Colonic mucosa (tissue), 4 donors: ENCODE measurements around the gene MPHOSPH10. TPM values are rescaled to one million over a fixed set of nuclear protein-coding genes. Genes with fewer than 3 reads are reported as not detected.

Source experiments
- DNase-seq: peaks from one replicate; pipeline ENCODE4 v3.0.0-alpha.2; 2020
- H3K27ac ChIP-seq: fragments of 200-600 bp; one replicate; pipeline ENCODE4 v1.8.0; 2021
- H3K27me3 ChIP-seq: fragments of 200-600 bp; one replicate; pipeline ENCODE4 v1.8.0; 2021
- H3K36me3 ChIP-seq: fragments of 200-600 bp; one replicate; pipeline ENCODE4 v1.8.0; 2021
- H3K4me1 ChIP-seq: fragments of 200-600 bp; one replicate; pipeline ENCODE4 v1.8.0; 2021; ENCODE audit warnings: mild to moderate bottlenecking
- H3K4me3 ChIP-seq: fragments of 200-600 bp; one replicate; pipeline ENCODE4 v1.8.0; 2021
- H3K9ac ChIP-seq, 2 donors: one replicate each; pipeline ENCODE4 v1.7.0; 2013; ENCODE audit warnings: control low read depth in 2 of 2, low read depth in 2 of 2, low read length in 2 of 2
- H3K9me3 ChIP-seq: fragments of 200-600 bp; one replicate; pipeline ENCODE4 v1.8.0; 2021
- intact Hi-C: fragments of 100-400 bp; cut with DNase I; formaldehyde crosslinking; loops from one replicate; pipeline ENCODE4 v1.14.1; 2022
- total RNA-seq, 2 donors: library from RNA; stranded (reverse); fragmentation: NEBNext Ultra II Directional in 1 of 2; extraction: Animal tissue kit (Norgen Biotek cat#: 25700) in 1 of 2; gene quantifications; one replicate each; pipeline ENCODE4 v1.2.1, GENCODE V29; 2021
- TF ChIP-seq, protein P1 (sequence below): fragments of 200-600 bp; IDR thresholded peaks from one replicate; pipeline ENCODE4 v1.8.0; 2022; ENCODE audit warnings: antibody characterized with exemption, mild to moderate bottlenecking
- donor health status: healthy.
- donor health status: DM: no; HTN: no; CAD: no.
- donor health status: DM: no; HTN: no; CAD: no.

MPHOSPH10 gene
- total RNA-seq, 2 donors from 2014 or later, result 18.7 to 26.4 TPM

DNA sequence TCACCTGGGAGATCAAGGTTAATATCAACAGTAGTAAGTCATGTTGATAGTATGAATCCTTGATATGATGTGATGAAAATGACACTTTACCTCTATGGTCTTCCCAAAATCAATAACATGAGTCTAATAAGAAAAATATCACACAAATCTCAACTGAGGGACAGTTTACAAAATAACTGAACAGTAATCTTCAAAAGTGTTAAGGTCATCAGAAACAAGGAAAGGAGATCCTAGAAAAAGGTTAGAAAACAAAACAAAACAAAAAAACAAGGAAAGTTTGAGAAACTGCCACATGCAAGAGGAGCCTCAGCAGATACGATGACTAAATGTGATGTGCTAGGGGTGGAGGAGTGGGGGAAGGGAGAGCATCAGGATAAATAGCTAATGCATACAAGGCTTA lies 16.6 kb upstream of the MPHOSPH10 start:
- Histone ChIP-seq H3K27ac (no peak overlapping the region), H3K9ac (no peak overlapping the region), H3K9me3 (no peaks in the 10 kb centered on the region), H3K4me3 (no peak overlapping the region), H3K4me1 (no peaks in the 10 kb centered on the region), H3K27me3 (no peaks in the 10 kb centered on the region), H3K36me3 (no peaks in the 10 kb centered on the region)
- intact Hi-C loops, result no loop called here
- TF ChIP-seq, protein P1, sequence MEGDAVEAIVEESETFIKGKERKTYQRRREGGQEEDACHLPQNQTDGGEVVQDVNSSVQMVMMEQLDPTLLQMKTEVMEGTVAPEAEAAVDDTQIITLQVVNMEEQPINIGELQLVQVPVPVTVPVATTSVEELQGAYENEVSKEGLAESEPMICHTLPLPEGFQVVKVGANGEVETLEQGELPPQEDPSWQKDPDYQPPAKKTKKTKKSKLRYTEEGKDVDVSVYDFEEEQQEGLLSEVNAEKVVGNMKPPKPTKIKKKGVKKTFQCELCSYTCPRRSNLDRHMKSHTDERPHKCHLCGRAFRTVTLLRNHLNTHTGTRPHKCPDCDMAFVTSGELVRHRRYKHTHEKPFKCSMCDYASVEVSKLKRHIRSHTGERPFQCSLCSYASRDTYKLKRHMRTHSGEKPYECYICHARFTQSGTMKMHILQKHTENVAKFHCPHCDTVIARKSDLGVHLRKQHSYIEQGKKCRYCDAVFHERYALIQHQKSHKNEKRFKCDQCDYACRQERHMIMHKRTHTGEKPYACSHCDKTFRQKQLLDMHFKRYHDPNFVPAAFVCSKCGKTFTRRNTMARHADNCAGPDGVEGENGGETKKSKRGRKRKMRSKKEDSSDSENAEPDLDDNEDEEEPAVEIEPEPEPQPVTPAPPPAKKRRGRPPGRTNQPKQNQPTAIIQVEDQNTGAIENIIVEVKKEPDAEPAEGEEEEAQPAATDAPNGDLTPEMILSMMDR, result no peak
- no peak for DNase-seq

DNA sequence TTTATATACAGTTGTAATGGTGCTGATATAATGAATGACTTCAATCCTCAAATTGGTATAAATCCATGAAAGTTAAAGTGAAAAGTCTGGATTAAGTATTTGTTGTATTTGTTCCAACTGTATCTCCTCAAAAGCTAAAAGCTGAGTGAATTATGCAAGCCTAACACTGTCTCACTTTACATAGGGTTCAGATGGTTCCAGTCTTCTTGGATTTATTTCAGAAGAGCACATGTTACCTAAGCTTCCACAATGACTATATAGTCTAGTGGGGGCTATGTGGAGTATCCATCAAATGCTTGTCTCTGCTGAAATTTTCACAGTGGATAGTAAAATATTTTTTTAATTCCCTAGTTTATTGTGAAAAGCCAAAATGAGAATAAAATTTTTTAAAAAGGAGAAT lies 13.4 kb upstream of the MPHOSPH10 start:
- Histone ChIP-seq H3K27me3 (no peaks in the 10 kb centered on the region), H3K9me3 (no peaks in the 10 kb centered on the region), H3K9ac (no peak overlapping the region), H3K36me3 (no peaks in the 10 kb centered on the region), H3K4me1 (no peaks in the 10 kb centered on the region), H3K4me3 (no peak overlapping the region), H3K27ac (no peak overlapping the region)
- no peak for DNase-seq
- TF ChIP-seq, protein P1, result no peak
- intact Hi-C loops, result no loop called here

DNA sequence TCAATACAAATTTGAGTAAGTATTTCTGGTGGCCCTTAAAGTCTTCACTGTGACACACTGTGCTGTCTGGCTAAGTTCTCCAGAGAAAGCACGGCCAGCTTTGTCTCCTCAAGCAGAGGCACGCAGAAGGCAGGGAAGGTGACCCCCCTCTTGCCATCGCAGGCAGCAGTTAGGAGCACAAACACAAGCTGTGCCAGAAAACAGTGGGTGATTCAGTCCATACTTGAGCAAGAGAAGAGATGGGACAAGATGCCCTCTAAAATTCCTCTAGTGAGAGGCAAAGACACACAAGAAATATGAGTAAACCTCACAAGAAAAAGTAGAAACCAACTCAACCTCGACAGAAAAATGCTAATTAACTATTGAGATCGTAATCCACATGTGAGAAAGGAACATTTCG lies 10.2 kb upstream of the MPHOSPH10 start:
- TF ChIP-seq, protein P1, result no peak
- Histone ChIP-seq H3K36me3 (no peaks in the 10 kb centered on the region), H3K4me1 (no peaks in the 10 kb centered on the region), H3K9ac (no peak overlapping the region), H3K9me3 (no peaks in the 10 kb centered on the region), H3K27me3 (no peaks in the 10 kb centered on the region), H3K4me3 (no peak overlapping the region), H3K27ac (no peak overlapping the region)
- intact Hi-C loops, result no loop called here
- no peak for DNase-seq

DNA sequence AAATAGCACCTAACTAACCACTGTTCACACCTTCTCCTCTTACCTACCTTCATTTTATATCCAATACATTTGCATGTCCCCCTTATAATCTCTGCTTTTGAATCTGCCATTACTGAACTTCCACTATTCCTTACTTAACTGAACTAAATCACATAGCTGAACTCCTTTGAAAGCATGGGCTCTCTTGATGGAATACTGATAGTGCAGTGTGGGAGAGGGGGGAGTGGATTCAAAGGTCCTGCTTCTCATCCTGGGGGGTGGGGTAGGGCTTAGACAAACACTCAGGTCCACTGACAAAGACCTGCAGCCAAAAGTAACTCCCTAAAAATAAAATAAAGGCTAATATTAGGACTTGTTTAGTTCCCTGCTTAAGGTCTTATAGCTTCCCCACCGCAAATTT lies 9.0 kb upstream of the MPHOSPH10 start:
- TF ChIP-seq, protein P1, result no peak
- no peak for DNase-seq
- Histone ChIP-seq H3K9me3 (no peaks in the 10 kb centered on the region), H3K27ac (no peak overlapping the region), H3K4me3 (no peak overlapping the region), H3K9ac (no peak overlapping the region), H3K4me1 (no peaks in the 10 kb centered on the region), H3K36me3 (no peaks in the 10 kb centered on the region), H3K27me3 (no peaks in the 10 kb centered on the region)
- intact Hi-C loops, result no loop called here

DNA sequence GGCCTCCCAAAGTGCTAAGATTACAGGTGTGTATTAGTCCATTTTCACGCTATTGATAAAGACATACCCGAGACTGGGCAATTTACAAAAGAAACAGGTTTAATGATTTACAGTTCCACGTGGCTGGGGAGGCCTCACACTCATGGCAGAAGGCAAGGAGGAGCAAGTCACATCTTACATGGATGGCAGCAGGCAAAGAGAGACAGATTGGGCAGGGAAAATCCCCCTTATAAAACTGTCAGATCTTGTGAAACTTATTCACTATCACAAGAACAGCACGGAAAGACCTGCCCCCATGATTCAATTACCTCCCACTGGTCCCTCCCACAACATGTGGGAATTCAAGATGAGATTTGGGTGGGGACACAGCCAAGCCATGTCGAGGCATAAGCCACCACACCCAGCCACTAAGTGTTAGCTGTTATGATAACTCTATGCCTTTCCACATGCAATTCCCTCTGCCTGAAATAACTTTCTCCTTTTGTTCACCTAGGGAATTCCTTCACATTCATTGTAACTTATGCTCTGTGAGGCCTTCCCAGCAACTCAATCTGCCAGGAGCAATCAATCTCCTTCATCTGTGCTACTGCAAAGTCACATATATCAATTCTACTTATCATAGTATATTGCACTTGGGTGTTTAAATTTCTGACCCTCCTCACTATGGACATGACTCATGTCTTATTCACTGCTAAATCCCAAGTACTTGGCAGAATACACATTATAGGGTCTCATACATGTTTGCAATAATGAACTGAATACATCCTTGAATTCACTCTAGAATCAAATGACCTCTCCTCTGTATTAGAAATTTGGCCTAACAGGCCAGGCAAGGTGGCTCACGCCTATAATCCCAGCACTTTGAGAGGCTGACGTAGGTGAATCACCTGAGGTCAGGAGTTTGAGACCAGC lies 7.8 kb upstream of the MPHOSPH10 start:
- H3K4me1 ChIP-seq, result no peaks in the 10 kb centered on the region
- TF ChIP-seq, protein P1, result no peak
- H3K9ac ChIP-seq, result no peak overlapping the region
- H3K36me3 ChIP-seq, result no peaks in the 10 kb centered on the region
- H3K27ac ChIP-seq, result no peak overlapping the region
- H3K27me3 ChIP-seq, result no peaks in the 10 kb centered on the region
- H3K9me3 ChIP-seq, result no peaks in the 10 kb centered on the region
- no peak for DNase-seq
- intact Hi-C loops, result no loop called here
- no peak overlapping the region for H3K4me3 ChIP-seq
